H9 (cell line): Measurements from ENCODE around the gene SLC5A2. TPM values are rescaled to one million over a fixed set of nuclear protein-coding genes. Genes with fewer than 3 reads are reported as not detected.

Experiments used
- DNase-seq: peaks from one replicate; pipeline ENCODE4 v3.0.0-alpha.2; 2017
- H2AFZ ChIP-seq: one replicate; pipeline ENCODE4 v1.6.1; 2013; ENCODE audit warnings: mild to moderate bottlenecking, low read length, control low read depth, moderate library complexity
- H2AK5ac ChIP-seq: 2 replicates; pipeline ENCODE4 v1.6.1; 2013; ENCODE audit warnings: low read length, control low read depth, mixed read lengths; ENCODE audit not compliant: insufficient read length
- H2BK120ac ChIP-seq: one replicate; pipeline ENCODE4 v1.6.1; 2013; ENCODE audit warnings: low read depth, mild to moderate bottlenecking, low read length, control low read depth, inconsistent platforms; ENCODE audit not compliant: poor library complexity, severe bottlenecking
- H2BK12ac ChIP-seq: 2 replicates; pipeline ENCODE4 v1.6.1; 2013; ENCODE audit warnings: low read length, control low read depth, mixed read lengths, low read depth; ENCODE audit not compliant: insufficient read length
- H2BK15ac ChIP-seq: 2 replicates; pipeline ENCODE4 v1.6.1; 2013; ENCODE audit warnings: low read depth, low read length, control low read depth
- H2BK20ac ChIP-seq: one replicate; pipeline ENCODE4 v1.6.1; 2013; ENCODE audit warnings: low read depth, mild to moderate bottlenecking, low read length, control low read depth, inconsistent platforms; ENCODE audit not compliant: poor library complexity, severe bottlenecking
- H2BK5ac ChIP-seq: 2 replicates; pipeline ENCODE4 v1.6.1; 2013; ENCODE audit warnings: low read length, control low read depth, mixed read lengths; ENCODE audit not compliant: insufficient read length
- H3K14ac ChIP-seq: 2 replicates; pipeline ENCODE4 v1.6.1; 2013; ENCODE audit warnings: low read length, control low read depth; ENCODE audit not compliant: insufficient read depth
- H3K18ac ChIP-seq: 2 replicates; pipeline ENCODE4 v1.6.1; 2013; ENCODE audit warnings: low read depth, mild to moderate bottlenecking, mixed read lengths, low read length, control low read depth; ENCODE audit not compliant: insufficient read length
- H3K23ac ChIP-seq: 2 replicates; pipeline ENCODE4 v1.6.1; 2013; ENCODE audit warnings: low read length, control low read depth, mixed read lengths, low read depth; ENCODE audit not compliant: insufficient read length
- H3K23me2 ChIP-seq: 2 replicates; pipeline ENCODE4 v1.6.1; 2013; ENCODE audit warnings: low read depth, mild to moderate bottlenecking, mixed read lengths, low read length, control low read depth; ENCODE audit not compliant: insufficient read length, poor library complexity, severe bottlenecking
- H3K27ac ChIP-seq: 2 replicates; pipeline ENCODE4 v1.5.1; 2013; ENCODE audit warnings: low read length, control low read depth, mixed read lengths, low read depth; ENCODE audit not compliant: insufficient read length
- H3K27me3 ChIP-seq: 2 replicates; pipeline ENCODE4 v1.6.1; 2013; ENCODE audit warnings: low read length, control low read depth, inconsistent platforms; ENCODE audit not compliant: insufficient read depth
- H3K4ac ChIP-seq: 2 replicates; pipeline ENCODE4 v1.6.1; 2013; ENCODE audit warnings: low read depth, mild to moderate bottlenecking, control low read depth, inconsistent platforms, low read length, moderate library complexity
- H3K4me1 ChIP-seq: 2 replicates; pipeline ENCODE4 v1.6.1; 2013; ENCODE audit warnings: low read length, control low read depth, inconsistent platforms; ENCODE audit not compliant: insufficient read depth
- H3K4me2 ChIP-seq: 2 replicates; pipeline ENCODE4 v1.6.1; 2013; ENCODE audit warnings: low read length, control low read depth, mixed read lengths; ENCODE audit not compliant: insufficient read length, insufficient read depth
- H3K56ac ChIP-seq: 2 replicates; pipeline ENCODE4 v1.6.1; 2013; ENCODE audit warnings: low read depth, mild to moderate bottlenecking, mixed read lengths, low read length, control low read depth; ENCODE audit not compliant: insufficient read length
- H3K79me1 ChIP-seq: 2 replicates; pipeline ENCODE4 v1.6.1; 2013; ENCODE audit warnings: low read depth, mild to moderate bottlenecking, moderate library complexity, low read length, control low read depth, inconsistent platforms; ENCODE audit not compliant: insufficient read depth, poor library complexity, severe bottlenecking
- H3K79me2 ChIP-seq: 2 replicates; pipeline ENCODE4 v1.6.1; 2013; ENCODE audit warnings: low read length, control low read depth, inconsistent platforms; ENCODE audit not compliant: insufficient read depth
- H3K9ac ChIP-seq: 2 replicates; pipeline ENCODE4 v1.6.1; 2013; ENCODE audit warnings: low read length, control low read depth, mixed read lengths; ENCODE audit not compliant: insufficient read length; ENCODE audit errors: extremely low read depth
- H3K9me3 ChIP-seq: one replicate; pipeline ENCODE4 v1.6.1; 2013; ENCODE audit warnings: low read depth, low read length, inconsistent platforms; ENCODE audit not compliant: control insufficient read depth
- H3T11ph ChIP-seq: one replicate; pipeline ENCODE4 v1.6.1; 2013; ENCODE audit warnings: mild to moderate bottlenecking, low read length, control low read depth, inconsistent platforms
- H4K20me1 ChIP-seq: one replicate; pipeline ENCODE4 v1.6.1; 2013; ENCODE audit not compliant: control insufficient read depth, insufficient read length, insufficient read depth
- H4K5ac ChIP-seq: 2 replicates; pipeline ENCODE4 v1.6.1; 2013; ENCODE audit warnings: low read depth, mild to moderate bottlenecking, mixed read lengths, low read length, control low read depth; ENCODE audit not compliant: insufficient read length
- H4K8ac ChIP-seq: replicated peaks from 2 replicates; pipeline ENCODE4 v1.6.1; 2013; ENCODE audit warnings: low read length, control low read depth, mixed read lengths, low read depth; ENCODE audit not compliant: insufficient read length
- H4K91ac ChIP-seq: 2 replicates; pipeline ENCODE4 v1.6.1; 2013; ENCODE audit warnings: low read depth, mild to moderate bottlenecking, moderate library complexity, mixed read lengths, low read length, control low read depth; ENCODE audit not compliant: insufficient read length
- H3K27ac Mint-ChIP-seq, 3 experiments: 2 replicates in 2 of 3; 3 replicates in 1 of 3; pipeline ENCODE4 v1.8.0; 2020 to 2021; ENCODE audit warnings: mixed read lengths in 3 of 3, mild to moderate bottlenecking in 1 of 3, moderate library complexity in 1 of 3
- H3K27me3 Mint-ChIP-seq: 2 replicates; pipeline ENCODE4 v1.8.0; 2021; ENCODE audit warnings: low read depth, mild to moderate bottlenecking, moderate library complexity, mixed read lengths
- H3K36me3 Mint-ChIP-seq, 3 experiments: 2 replicates in 2 of 3; 3 replicates in 1 of 3; pipeline ENCODE4 v1.8.0; 2020 to 2021; ENCODE audit warnings: low read depth in 3 of 3, mixed read lengths in 3 of 3; ENCODE audit not compliant: insufficient read depth in 1 of 3
- H3K4me1 Mint-ChIP-seq, 2 experiments: 2 replicates each; pipeline ENCODE4 v1.8.0; 2020; ENCODE audit warnings: mixed read lengths in 2 of 2
- H3K4me3 Mint-ChIP-seq, 2 experiments: 2 replicates in 1 of 2; 3 replicates in 1 of 2; pipeline ENCODE4 v1.8.0; 2020 to 2021; ENCODE audit warnings: mild to moderate bottlenecking in 2 of 2, mixed read lengths in 2 of 2, moderate library complexity in 1 of 2
- H3K9me3 Mint-ChIP-seq, 2 experiments: 2 replicates in 1 of 2; 3 replicates in 1 of 2; pipeline ENCODE4 v1.8.0; 2020; ENCODE audit warnings: mild to moderate bottlenecking in 2 of 2, mixed read lengths in 2 of 2, moderate library complexity in 1 of 2
- CTCF ChIP-seq: fragments of 200-600 bp; sonication (generic); conservative IDR thresholded peaks from 3 replicates; pipeline ENCODE4 v1.8.0; 2021; ENCODE audit warnings: antibody characterized with exemption, mild to moderate bottlenecking
- WGBS: extraction: QIAGEN DNeasy Blood & Tissue Kit; methylation state at CpG from one replicate; pipeline ENCODE4 v1.1.7; 2013; ENCODE audit warnings: missing lambda C conversion rate, low lambda C conversion rate, mixed read lengths; ENCODE audit not compliant: insufficient read length; ENCODE audit errors: extremely low coverage; 5-methylcytosine and 5-hydroxymethylcytosine counted together
- total RNA-seq: library from RNA; stranded (reverse); gene quantifications from 2 replicates; pipeline ENCODE4 v1.2.1, GENCODE V29; 2021

The SLC5A2 gene
- total RNA-seq, 1 experiment from 2014 or later = 0.52 TPM

DNA sequence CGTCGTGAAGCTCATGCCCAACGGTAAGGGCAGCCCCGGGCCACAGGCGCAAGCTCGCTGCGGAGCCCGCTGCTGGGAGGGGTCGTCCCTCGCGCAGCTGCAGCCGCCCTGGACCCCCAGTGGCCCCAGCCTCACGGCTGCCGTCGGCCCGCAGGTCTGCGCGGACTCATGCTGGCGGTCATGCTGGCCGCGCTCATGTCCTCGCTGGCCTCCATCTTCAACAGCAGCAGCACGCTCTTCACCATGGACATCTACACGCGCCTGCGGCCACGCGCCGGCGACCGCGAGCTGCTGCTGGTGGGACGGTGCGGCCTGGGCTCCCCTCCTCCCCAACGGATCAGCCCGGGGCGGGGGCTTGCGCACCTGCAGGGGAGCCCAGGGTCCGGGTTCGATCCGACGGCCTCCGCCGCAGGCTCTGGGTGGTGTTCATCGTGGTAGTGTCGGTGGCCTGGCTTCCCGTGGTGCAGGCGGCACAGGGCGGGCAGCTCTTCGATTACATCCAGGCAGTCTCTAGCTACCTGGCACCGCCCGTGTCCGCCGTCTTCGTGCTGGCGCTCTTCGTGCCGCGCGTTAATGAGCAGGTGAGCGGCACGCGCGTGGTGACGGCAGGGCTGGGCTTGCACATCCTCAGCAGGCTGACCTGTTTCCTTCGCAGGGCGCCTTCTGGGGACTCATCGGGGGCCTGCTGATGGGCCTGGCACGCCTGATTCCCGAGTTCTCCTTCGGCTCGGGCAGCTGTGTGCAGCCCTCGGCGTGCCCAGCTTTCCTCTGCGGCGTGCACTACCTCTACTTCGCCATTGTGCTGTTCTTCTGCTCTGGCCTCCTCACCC, 5.8 kb downstream of the SLC5A2 start:
- no peak overlapping the region for H4K8ac ChIP-seq
- TF ChIP-seq CTCF = no peak
- peaks cover 11% of the 10 kb centered on the region for H3K23me2 ChIP-seq
- no CpG with 5 or more reads among the region's 77 CpGs for WGBS
- H3K23ac ChIP-seq = no peak overlapping the region
- no peak overlapping the region for H3K56ac ChIP-seq
- no peak overlapping the region for H3K14ac ChIP-seq
- H4K5ac ChIP-seq = no peak overlapping the region
- no peak overlapping the region for H2AFZ ChIP-seq
- no peaks in the 10 kb centered on the region for H3K79me2 ChIP-seq
- H2BK12ac ChIP-seq = no peak overlapping the region
- no peak overlapping the region for H3T11ph ChIP-seq
- H3K79me1 ChIP-seq = no peaks in the 10 kb centered on the region
- H2BK15ac ChIP-seq = no peak overlapping the region
- H3K27ac Mint-ChIP-seq = no peak overlapping the region
- H3K4me1 ChIP-seq = no peaks in the 10 kb centered on the region
- H3K4me2 ChIP-seq = peak overlapping the region; percentile 62
- H3K9me3 ChIP-seq = no peaks in the 10 kb centered on the region
- peaks cover 13% of the 10 kb centered on the region; the same call in 1 of the 2 replicates for H3K27me3 ChIP-seq
- peaks cover 0 to 2% of the 10 kb centered on the region in 2 experiments; a peak in 1 of 5 replicates for H3K9me3 Mint-ChIP-seq
- no peak overlapping the region for H4K91ac ChIP-seq
- H4K20me1 ChIP-seq = no peaks in the 10 kb centered on the region
- H3K4me1 Mint-ChIP-seq = peaks cover 8 to 13% of the 10 kb centered on the region in 2 experiments
- no peak overlapping the region for H3K9ac ChIP-seq
- no peak overlapping the region for H2AK5ac ChIP-seq
- no peak overlapping the region for H3K18ac ChIP-seq
- H3K27me3 Mint-ChIP-seq = peaks cover 54% of the 10 kb centered on the region
- peaks cover 16 to 33% (median 23%) of the 10 kb centered on the region in 3 experiments for H3K36me3 Mint-ChIP-seq
- peak overlapping the region; percentile 67 to 84 for H3K4me3 Mint-ChIP-seq
- no peak overlapping the region for H2BK20ac ChIP-seq
- DNase-seq = peak; percentile 41
- no peak overlapping the region for H2BK120ac ChIP-seq
- H2BK5ac ChIP-seq = no peak overlapping the region
- no peak overlapping the region for H3K27ac ChIP-seq
- no peak overlapping the region for H3K4ac ChIP-seq
